Liver (tissue), 9 donors: ENCODE data around the gene DHRS9. TPM values are rescaled to one million over a fixed set of nuclear protein-coding genes. Genes with fewer than 3 reads are reported as not detected.

Experiments used
- DNase-seq: peaks from one replicate; pipeline ENCODE4 v3.0.0-alpha.2; 2017; ENCODE audit warnings: low spot score
- H3K27ac ChIP-seq, 2 donors: one replicate each; pipeline ENCODE4 v1.7.0; 2013; ENCODE audit warnings: inconsistent platforms in 2 of 2, low read length in 2 of 2, control low read depth in 1 of 2, low read depth in 1 of 2, mild to moderate bottlenecking in 1 of 2
- H3K27me3 ChIP-seq, 4 donors: one replicate each; pipeline versions ENCODE4 v1.6.1 to v1.7.0; 2013; ENCODE audit warnings: low read length in 3 of 4, inconsistent platforms in 1 of 4, mild to moderate bottlenecking in 1 of 4, moderate library complexity in 1 of 4; ENCODE audit not compliant: control insufficient read depth in 4 of 4, insufficient read depth in 4 of 4
- H3K36me3 ChIP-seq, 4 donors: one replicate each; pipeline versions ENCODE4 v1.6.1 to v1.7.0; 2013; ENCODE audit warnings: low read length in 3 of 4, mild to moderate bottlenecking in 3 of 4, low read depth in 1 of 4, moderate library complexity in 1 of 4; ENCODE audit not compliant: control insufficient read depth in 4 of 4, insufficient read depth in 3 of 4
- H3K4me1 ChIP-seq, 4 donors: one replicate each; pipeline versions ENCODE4 v1.6.1 to v1.7.0; 2013; ENCODE audit warnings: low read length in 3 of 4, mild to moderate bottlenecking in 3 of 4, moderate library complexity in 1 of 4; ENCODE audit not compliant: control insufficient read depth in 4 of 4, insufficient read depth in 4 of 4
- H3K4me3 ChIP-seq, 3 donors: one replicate each; pipeline versions ENCODE4 v1.6.1 to v1.7.0; 2013; ENCODE audit warnings: low read length in 3 of 3, control low read depth in 1 of 3, low read depth in 1 of 3, mild to moderate bottlenecking in 1 of 3
- H3K9ac ChIP-seq, 2 donors: one replicate each; pipeline ENCODE4 v1.7.0; 2013; ENCODE audit warnings: low read length in 2 of 2, mild to moderate bottlenecking in 2 of 2, moderate library complexity in 2 of 2, control low read depth in 1 of 2, low read depth in 1 of 2
- H3K9me3 ChIP-seq, 4 donors: one replicate each; pipeline versions ENCODE4 v1.6.1 to v1.7.0; 2013; ENCODE audit warnings: low read length in 3 of 4; ENCODE audit not compliant: control insufficient read depth in 4 of 4
- ATF3 ChIP-seq: IDR thresholded peaks from 2 replicates; pipeline ENCODE4 v1.6.1; 2016; ENCODE audit warnings: antibody characterized with exemption
- CTCF ChIP-seq: fragments of 150-350 bp; IDR thresholded peaks from 2 replicates; pipeline ENCODE4 v1.5.1; 2017; ENCODE audit warnings: improper control_type of control experiment, low read depth, low read length; ENCODE audit not compliant: missing input control
- FOXA1 ChIP-seq: IDR thresholded peaks from 2 replicates; pipeline ENCODE4 v1.6.1; 2016; ENCODE audit warnings: antibody characterized with exemption
- FOXA2 ChIP-seq: IDR thresholded peaks from 2 replicates; pipeline ENCODE4 v1.6.1; 2016; ENCODE audit warnings: antibody characterized with exemption
- HNF4A ChIP-seq, 2 donors: conservative IDR thresholded peaks; 2 replicates each; pipeline ENCODE4 v1.6.1; 2016; ENCODE audit warnings: antibody characterized with exemption in 2 of 2, mild to moderate bottlenecking in 2 of 2
- HNF4G ChIP-seq: IDR thresholded peaks from 2 replicates; pipeline ENCODE4 v1.6.1; 2016; ENCODE audit warnings: antibody characterized with exemption
- JUND ChIP-seq, 2 donors: IDR thresholded peaks; 2 replicates each; pipeline ENCODE4 v1.6.1; 2016; ENCODE audit warnings: antibody characterized with exemption in 2 of 2
- NR2F2 ChIP-seq: IDR thresholded peaks from 2 replicates; pipeline ENCODE4 v1.6.1; 2016; ENCODE audit warnings: antibody characterized with exemption
- RAD21 ChIP-seq, 2 donors: IDR thresholded peaks; 2 replicates each; pipeline ENCODE4 v1.6.1; 2016; ENCODE audit warnings: antibody characterized with exemption in 2 of 2, mild to moderate bottlenecking in 2 of 2
- SP1 ChIP-seq: IDR thresholded peaks from 2 replicates; pipeline ENCODE4 v1.6.1; 2018; ENCODE audit warnings: antibody characterized with exemption, mild to moderate bottlenecking
- TAF1 ChIP-seq: conservative IDR thresholded peaks from 2 replicates; pipeline ENCODE4 v1.6.1; 2016; ENCODE audit warnings: antibody characterized with exemption, mild to moderate bottlenecking
- YY1 ChIP-seq: IDR thresholded peaks from 2 replicates; pipeline ENCODE4 v1.6.1; 2016; ENCODE audit warnings: antibody characterized with exemption, mild to moderate bottlenecking
- WGBS: extraction: QIAGEN DNeasy Blood & Tissue Kit; methylation state at CpG from one replicate; pipeline ENCODE4 v1.1.7; 2013; 5-methylcytosine and 5-hydroxymethylcytosine counted together
- polyA plus RNA-seq, 2 donors: library from polyadenylated mRNA; stranded (reverse) in 1 of 2; unstranded in 1 of 2; fragments of 200-250 nt in 1 of 2; fragments of >200 nt in 1 of 2; fragmentation: Nextera tagmentation in 1 of 2; extraction: Ambion mirVana in 1 of 2; gene quantifications; one replicate each; pipeline versions ENCODE4 v1.2.1 to v1.2.3, GENCODE V29; 2013 to 2015
- total RNA-seq, 2 donors: library from RNA; depleted of rRNA; stranded (reverse); fragments of >200 nt; gene quantifications; one replicate each; pipeline ENCODE4 v1.2.3, GENCODE V29; 2014
- TF ChIP-seq, protein P1 (sequence below): IDR thresholded peaks from 2 replicates; pipeline ENCODE4 v1.6.1; 2016; ENCODE audit warnings: antibody characterized with exemption
- TF ChIP-seq, protein P2 (sequence below): IDR thresholded peaks from 2 replicates; pipeline ENCODE4 v1.6.1; 2016; ENCODE audit warnings: antibody characterized with exemption, mild to moderate bottlenecking
- TF ChIP-seq, protein P3 (sequence below): IDR thresholded peaks from 2 replicates; pipeline ENCODE4 v1.6.1; 2016; ENCODE audit warnings: antibody characterized with exemption
- donor health status: healthy.
- donor health status: healthy.
- donor health status: healthy.
- donor health status: healthy.
- donor health status: healthy.

The DHRS9 gene
- total and polyA plus RNA-seq, 4 donors: 0.25 to 0.93 (median 0.63) TPM

- Histone ChIP-seq H3K4me3 (no peak overlapping the region), H3K4me1 (no peaks in the 10 kb centered on the region), H3K9ac (no peak overlapping the region), H3K27ac (no peak overlapping the region), H3K9me3 (no peaks in the 10 kb centered on the region), H3K27me3 (no peaks in the 10 kb centered on the region), H3K36me3 (no peaks in the 10 kb centered on the region)
- WGBS: 85% methylated on average over 6 of the region's 6 CpGs
- TF ChIP-seq CTCF (no peak), HNF4A (conservative IDR thresholded peaks at IDR 0.05) (no peak), HNF4G (no peak), FOXA1 (no peak), JUND (IDR thresholded peaks at IDR 0.05) (no peak), SP1 (no peak), NR2F2 (no peak), TAF1 (no peak), RAD21 (IDR thresholded peaks at IDR 0.05) (no peak)
- TF ChIP-seq, protein P1, sequence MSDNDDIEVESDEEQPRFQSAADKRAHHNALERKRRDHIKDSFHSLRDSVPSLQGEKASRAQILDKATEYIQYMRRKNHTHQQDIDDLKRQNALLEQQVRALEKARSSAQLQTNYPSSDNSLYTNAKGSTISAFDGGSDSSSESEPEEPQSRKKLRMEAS: no peak
- TF ChIP-seq, protein P2, sequence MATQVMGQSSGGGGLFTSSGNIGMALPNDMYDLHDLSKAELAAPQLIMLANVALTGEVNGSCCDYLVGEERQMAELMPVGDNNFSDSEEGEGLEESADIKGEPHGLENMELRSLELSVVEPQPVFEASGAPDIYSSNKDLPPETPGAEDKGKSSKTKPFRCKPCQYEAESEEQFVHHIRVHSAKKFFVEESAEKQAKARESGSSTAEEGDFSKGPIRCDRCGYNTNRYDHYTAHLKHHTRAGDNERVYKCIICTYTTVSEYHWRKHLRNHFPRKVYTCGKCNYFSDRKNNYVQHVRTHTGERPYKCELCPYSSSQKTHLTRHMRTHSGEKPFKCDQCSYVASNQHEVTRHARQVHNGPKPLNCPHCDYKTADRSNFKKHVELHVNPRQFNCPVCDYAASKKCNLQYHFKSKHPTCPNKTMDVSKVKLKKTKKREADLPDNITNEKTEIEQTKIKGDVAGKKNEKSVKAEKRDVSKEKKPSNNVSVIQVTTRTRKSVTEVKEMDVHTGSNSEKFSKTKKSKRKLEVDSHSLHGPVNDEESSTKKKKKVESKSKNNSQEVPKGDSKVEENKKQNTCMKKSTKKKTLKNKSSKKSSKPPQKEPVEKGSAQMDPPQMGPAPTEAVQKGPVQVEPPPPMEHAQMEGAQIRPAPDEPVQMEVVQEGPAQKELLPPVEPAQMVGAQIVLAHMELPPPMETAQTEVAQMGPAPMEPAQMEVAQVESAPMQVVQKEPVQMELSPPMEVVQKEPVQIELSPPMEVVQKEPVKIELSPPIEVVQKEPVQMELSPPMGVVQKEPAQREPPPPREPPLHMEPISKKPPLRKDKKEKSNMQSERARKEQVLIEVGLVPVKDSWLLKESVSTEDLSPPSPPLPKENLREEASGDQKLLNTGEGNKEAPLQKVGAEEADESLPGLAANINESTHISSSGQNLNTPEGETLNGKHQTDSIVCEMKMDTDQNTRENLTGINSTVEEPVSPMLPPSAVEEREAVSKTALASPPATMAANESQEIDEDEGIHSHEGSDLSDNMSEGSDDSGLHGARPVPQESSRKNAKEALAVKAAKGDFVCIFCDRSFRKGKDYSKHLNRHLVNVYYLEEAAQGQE: no peak
- no peak for DNase-seq
These were observed 37.5 kb downstream of the DHRS9 start for GRCh38 chr2:169106563-169107545.

DNA sequence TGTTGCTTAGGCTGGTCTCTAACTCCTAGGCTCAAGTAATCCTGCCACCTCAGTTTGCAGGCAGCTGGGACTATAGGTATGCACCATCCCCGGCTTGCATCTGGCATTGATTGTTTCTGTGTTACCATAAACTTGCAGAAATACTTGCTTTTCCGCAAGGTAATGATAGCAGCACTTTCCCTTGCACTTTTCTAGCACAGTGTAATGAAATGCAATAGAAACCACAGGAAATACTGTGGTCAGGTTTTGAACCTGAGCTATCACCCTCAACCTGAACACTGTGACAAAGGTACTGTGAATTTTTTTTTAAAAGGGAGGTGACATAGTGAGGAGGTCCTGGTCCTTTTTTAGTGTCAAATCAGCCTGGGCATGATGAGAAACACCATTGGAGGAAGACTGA lies 38.3 kb downstream of the DHRS9 start:
- no peaks in the 10 kb centered on the region for H3K4me1 ChIP-seq
- no peak for DNase-seq

More for the DNA sequence above, 38.3 kb downstream of the DHRS9 start:
- H3K9me3 ChIP-seq: no peaks in the 10 kb centered on the region
- no peaks in the 10 kb centered on the region for H3K27me3 ChIP-seq
- no peaks in the 10 kb centered on the region for H3K36me3 ChIP-seq
- TF ChIP-seq, protein P3, sequence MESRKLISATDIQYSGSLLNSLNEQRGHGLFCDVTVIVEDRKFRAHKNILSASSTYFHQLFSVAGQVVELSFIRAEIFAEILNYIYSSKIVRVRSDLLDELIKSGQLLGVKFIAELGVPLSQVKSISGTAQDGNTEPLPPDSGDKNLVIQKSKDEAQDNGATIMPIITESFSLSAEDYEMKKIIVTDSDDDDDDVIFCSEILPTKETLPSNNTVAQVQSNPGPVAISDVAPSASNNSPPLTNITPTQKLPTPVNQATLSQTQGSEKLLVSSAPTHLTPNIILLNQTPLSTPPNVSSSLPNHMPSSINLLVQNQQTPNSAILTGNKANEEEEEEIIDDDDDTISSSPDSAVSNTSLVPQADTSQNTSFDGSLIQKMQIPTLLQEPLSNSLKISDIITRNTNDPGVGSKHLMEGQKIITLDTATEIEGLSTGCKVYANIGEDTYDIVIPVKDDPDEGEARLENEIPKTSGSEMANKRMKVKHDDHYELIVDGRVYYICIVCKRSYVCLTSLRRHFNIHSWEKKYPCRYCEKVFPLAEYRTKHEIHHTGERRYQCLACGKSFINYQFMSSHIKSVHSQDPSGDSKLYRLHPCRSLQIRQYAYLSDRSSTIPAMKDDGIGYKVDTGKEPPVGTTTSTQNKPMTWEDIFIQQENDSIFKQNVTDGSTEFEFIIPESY: no peak
- TF ChIP-seq TAF1 (no peak), FOXA2 (no peak), YY1 (no peak), ATF3 (no peak), JUND (IDR thresholded peaks at IDR 0.05) (no peak), NR2F2 (no peak), HNF4A (conservative IDR thresholded peaks at IDR 0.05) (no peak), FOXA1 (no peak), CTCF (no peak), HNF4G (no peak)
- TF ChIP-seq, protein P1: no peak
- TF ChIP-seq, protein P2: no peak
- WGBS: 77% methylated on average over 2 of the region's 2 CpGs
- H3K9ac ChIP-seq: no peak overlapping the region
- H3K4me3 ChIP-seq: no peak overlapping the region
- H3K27ac ChIP-seq: no peak overlapping the region
